Osteocyte (in vitro differentiated cells): ENCODE measurements around the gene NASP. TPM values are rescaled to one million over a fixed set of nuclear protein-coding genes. Genes with fewer than 3 reads are reported as not detected.

Experiments used
- DNase-seq: peaks from one replicate; pipeline ENCODE4 v3.0.0; 2021; ENCODE audit warnings: mixed read lengths; ENCODE audit not compliant: unreplicated experiment; ENCODE audit errors: extremely low spot score
- H3K27ac Mint-ChIP-seq: one replicate; pipeline ENCODE4 v1.8.0; 2021; ENCODE audit warnings: mild to moderate bottlenecking, mixed read lengths; ENCODE audit not compliant: unreplicated experiment
- H3K27me3 Mint-ChIP-seq: one replicate; pipeline ENCODE4 v1.8.0; 2021; ENCODE audit warnings: mixed read lengths; ENCODE audit not compliant: unreplicated experiment
- H3K36me3 Mint-ChIP-seq: one replicate; pipeline ENCODE4 v1.8.0; 2021; ENCODE audit warnings: mixed read lengths; ENCODE audit not compliant: unreplicated experiment
- H3K4me1 Mint-ChIP-seq: one replicate; pipeline ENCODE4 v1.8.0; 2021; ENCODE audit warnings: mixed read lengths; ENCODE audit not compliant: unreplicated experiment
- H3K4me3 Mint-ChIP-seq: one replicate; pipeline ENCODE4 v1.8.0; 2021; ENCODE audit warnings: mild to moderate bottlenecking, moderate library complexity, mixed read lengths; ENCODE audit not compliant: unreplicated experiment
- H3K9me3 Mint-ChIP-seq: one replicate; pipeline ENCODE4 v1.8.0; 2021; ENCODE audit warnings: mixed read lengths; ENCODE audit not compliant: unreplicated experiment
- total RNA-seq: library from RNA; stranded (reverse); gene quantifications from 2 replicates; pipeline ENCODE4 v1.2.1, GENCODE V29; 2021
- TF ChIP-seq, protein P1 (sequence below): fragments of 200-600 bp; sonication (generic); IDR thresholded peaks from 2 replicates; pipeline ENCODE4 v1.5.0; 2021; ENCODE audit warnings: antibody characterized with exemption, mild to moderate bottlenecking, moderate library complexity

Gene NASP
- total RNA-seq, 1 donor from 2014 or later, result 72.5 TPM

GRCh38 chr1:45619149-45619921 is 35.5 kb downstream of the NASP start:
- Mint-ChIP-seq H3K36me3 (peaks cover 22% of the 10 kb centered on the region), H3K9me3 (no peaks in the 10 kb centered on the region), H3K4me3 (no peak overlapping the region), H3K27me3 (no peaks in the 10 kb centered on the region), H3K4me1 (no peaks in the 10 kb centered on the region), H3K27ac (no peak overlapping the region)
- TF ChIP-seq, protein P1, sequence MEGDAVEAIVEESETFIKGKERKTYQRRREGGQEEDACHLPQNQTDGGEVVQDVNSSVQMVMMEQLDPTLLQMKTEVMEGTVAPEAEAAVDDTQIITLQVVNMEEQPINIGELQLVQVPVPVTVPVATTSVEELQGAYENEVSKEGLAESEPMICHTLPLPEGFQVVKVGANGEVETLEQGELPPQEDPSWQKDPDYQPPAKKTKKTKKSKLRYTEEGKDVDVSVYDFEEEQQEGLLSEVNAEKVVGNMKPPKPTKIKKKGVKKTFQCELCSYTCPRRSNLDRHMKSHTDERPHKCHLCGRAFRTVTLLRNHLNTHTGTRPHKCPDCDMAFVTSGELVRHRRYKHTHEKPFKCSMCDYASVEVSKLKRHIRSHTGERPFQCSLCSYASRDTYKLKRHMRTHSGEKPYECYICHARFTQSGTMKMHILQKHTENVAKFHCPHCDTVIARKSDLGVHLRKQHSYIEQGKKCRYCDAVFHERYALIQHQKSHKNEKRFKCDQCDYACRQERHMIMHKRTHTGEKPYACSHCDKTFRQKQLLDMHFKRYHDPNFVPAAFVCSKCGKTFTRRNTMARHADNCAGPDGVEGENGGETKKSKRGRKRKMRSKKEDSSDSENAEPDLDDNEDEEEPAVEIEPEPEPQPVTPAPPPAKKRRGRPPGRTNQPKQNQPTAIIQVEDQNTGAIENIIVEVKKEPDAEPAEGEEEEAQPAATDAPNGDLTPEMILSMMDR, result no peak
- no peak for DNase-seq

GRCh38 chr1:45620588-45621500 is 37.0 kb downstream of the NASP start:
- Mint-ChIP-seq H3K4me3 (no peak overlapping the region), H3K36me3 (peaks cover 24% of the 10 kb centered on the region), H3K27me3 (no peaks in the 10 kb centered on the region), H3K27ac (no peak overlapping the region), H3K9me3 (no peaks in the 10 kb centered on the region), H3K4me1 (no peaks in the 10 kb centered on the region)
- no peak for DNase-seq
- TF ChIP-seq, protein P1, result no peak

DNA sequence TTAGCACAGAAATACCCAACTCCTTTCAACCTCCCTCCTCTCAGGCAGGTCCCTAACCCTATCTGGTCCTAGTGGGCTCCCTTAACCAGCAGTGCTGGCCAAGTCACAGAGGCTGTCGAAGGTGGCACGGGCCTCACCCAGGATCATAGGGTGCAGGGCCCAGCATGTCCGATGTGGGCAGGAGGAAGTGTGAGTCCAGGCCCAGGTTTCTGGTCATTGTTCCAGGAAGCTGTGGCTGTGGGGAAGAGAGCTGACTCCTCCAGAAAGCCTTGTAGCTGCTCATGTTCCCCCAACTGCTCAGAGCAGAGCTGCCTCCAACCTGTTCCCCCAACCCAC is 37.6 kb downstream of the NASP start:
- Mint-ChIP-seq H3K27ac (no peak overlapping the region), H3K4me3 (no peak overlapping the region), H3K27me3 (no peaks in the 10 kb centered on the region), H3K4me1 (no peaks in the 10 kb centered on the region), H3K9me3 (no peaks in the 10 kb centered on the region), H3K36me3 (peaks cover 24% of the 10 kb centered on the region)
- no peak for DNase-seq
- TF ChIP-seq, protein P1, result no peak

DNA sequence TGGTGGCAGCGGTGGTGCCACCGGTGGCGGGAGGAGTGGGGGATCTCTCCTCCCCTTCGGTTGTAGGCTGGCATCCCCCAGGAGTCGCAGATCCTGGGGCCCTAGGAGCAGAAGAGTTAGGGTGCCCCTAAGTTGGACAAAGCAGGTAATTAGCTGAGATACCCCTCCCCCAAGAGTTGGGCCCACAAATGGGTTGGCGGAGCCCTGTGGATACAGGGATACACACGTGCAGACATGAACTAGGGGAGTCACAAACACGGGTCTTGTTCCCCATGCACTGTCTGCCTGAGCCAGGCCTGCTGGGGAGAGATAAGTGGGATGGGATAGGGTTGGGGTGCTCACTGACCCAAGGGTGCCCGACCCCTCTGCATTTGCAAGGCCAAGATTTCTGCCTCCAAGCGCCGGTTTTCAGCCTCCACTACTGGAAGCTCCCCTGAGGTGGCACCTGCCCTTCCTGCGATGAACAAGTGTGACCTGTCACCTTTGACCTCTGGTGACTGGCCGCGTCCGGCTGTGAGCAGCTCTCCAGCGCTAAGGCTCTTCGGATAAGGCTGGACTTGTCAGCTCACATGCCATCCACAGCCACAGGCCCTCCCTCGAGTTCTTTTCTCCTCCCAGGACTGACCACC is 38.2 kb downstream of the NASP start:
- H3K27ac Mint-ChIP-seq, result peak overlapping the region; percentile 34
- no peak for DNase-seq
- no peaks in the 10 kb centered on the region for H3K4me1 Mint-ChIP-seq
- H3K36me3 Mint-ChIP-seq, result peaks cover 24% of the 10 kb centered on the region
- H3K4me3 Mint-ChIP-seq, result no peak overlapping the region
- no peaks in the 10 kb centered on the region for H3K9me3 Mint-ChIP-seq
- H3K27me3 Mint-ChIP-seq, result no peaks in the 10 kb centered on the region
- TF ChIP-seq, protein P1, result no peak
